Keratinocyte (primary cell): ENCODE results near the gene CACNA1E.

Source experiments
- CTCF ChIP-seq, 3 experiments: IDR thresholded peaks in 1 of 3; conservative IDR thresholded peaks in 1 of 3; optimal IDR thresholded peaks in 1 of 3; 2 replicates in 2 of 3; 3 replicates in 1 of 3; pipeline versions ENCODE3 to v1.5.1; 2011; ENCODE audit warnings: low read length in 3 of 3, mild to moderate bottlenecking in 3 of 3, moderate library complexity in 2 of 3, control low read depth in 1 of 3, inconsistent platforms in 1 of 3; ENCODE audit not compliant: insufficient read depth in 2 of 3; ENCODE audit errors: extremely low read depth in 1 of 3
- EZH2 ChIP-seq: IDR thresholded peaks from one replicate; pipeline ENCODE4 v1.6.1; 2012; ENCODE audit warnings: inconsistent platforms, mild to moderate bottlenecking, low read length, moderate library complexity

GRCh38 chr1:181768211-181768929 lies 285.1 kb downstream of the CACNA1E start:
- TF ChIP-seq CTCF (optimal IDR thresholded peaks at IDR 0.05 in 1 of 3, IDR thresholded peaks at IDR 0.05 in 1 of 3, conservative IDR thresholded peaks at IDR 0.05 in 1 of 3; ENCODE audit: extremely low read depth in 1 of 3, insufficient read depth in 2 of 3, low read length in 3 of 3) (no peak), EZH2 (no peak)
